ENCODE measurements around the gene TMBIM1.

The TMBIM1 gene

GRCh38 chr2:218253232-218253625 lies 39.1 kb downstream of the TMBIM1 start:
- no peak for DNase-seq

GRCh38 chr2:218252509-218253231 lies 39.6 kb downstream of the TMBIM1 start:
- DNase-seq: no peak

- no peak for DNase-seq
Observed at GRCh38 chr2:218249691-218250090, 42.6 kb downstream of the TMBIM1 start.

GRCh38 chr2:218245214-218245613 lies 47.1 kb downstream of the TMBIM1 start:
- no peak for DNase-seq

- no peak for DNase-seq
Observed at GRCh38 chr2:218244665-218245064, 47.6 kb downstream of the TMBIM1 start.

GRCh38 chr2:218244204-218244603 lies 48.1 kb downstream of the TMBIM1 start:
- no peak for DNase-seq

- DNase-seq: no peak
Observed at GRCh38 chr2:218238887-218239286, 53.4 kb downstream of the TMBIM1 start.

GRCh38 chr2:218236829-218237228 lies 55.5 kb downstream of the TMBIM1 start:
- no peak for DNase-seq

- DNase-seq: no peak
Observed at GRCh38 chr2:218235017-218235416, 57.3 kb downstream of the TMBIM1 start.

GRCh38 chr2:218234521-218234920 lies 57.8 kb downstream of the TMBIM1 start:
- no peak for DNase-seq

GRCh38 chr2:218233543-218233942 lies 58.8 kb downstream of the TMBIM1 start:
- no peak for DNase-seq

- no peak for DNase-seq
Observed at GRCh38 chr2:218230882-218231281, 61.4 kb downstream of the TMBIM1 start.

- no peak for DNase-seq
Observed at GRCh38 chr2:218229851-218230250, 62.5 kb downstream of the TMBIM1 start.

- DNase-seq: no peak
Observed at GRCh38 chr2:218229239-218229638, 63.1 kb downstream of the TMBIM1 start.

GRCh38 chr2:218228366-218229090 lies 63.8 kb downstream of the TMBIM1 start:
- no peak for DNase-seq

- DNase-seq: no peak
Observed at GRCh38 chr2:218226903-218227302, 65.4 kb downstream of the TMBIM1 start.

All from retina (tissue), 1 donor.